ENCODE results near the gene FMN1.

Gene FMN1

GRCh38 chr15:32901192-32901591 is 293.3 kb downstream of the FMN1 start:
- no peak overlapping the region for H3K27ac ChIP-seq
- TF ChIP-seq CTCF (IDR thresholded peaks at IDR 0.05) = no peak
- H3K36me3 ChIP-seq = no peaks in the 10 kb centered on the region
- H3K9me3 ChIP-seq = no peaks in the 10 kb centered on the region
- no peaks in the 10 kb centered on the region for H3K4me1 ChIP-seq (ENCODE audit: control insufficient read depth in 1 of 2, insufficient read depth in 1 of 2, low read depth in 1 of 2, low read length in 1 of 2)
- H3K4me3 ChIP-seq (ENCODE audit: low read depth in 1 of 2, low read length in 1 of 2) = no peak overlapping the region
- no peaks in the 10 kb centered on the region for H3K27me3 ChIP-seq

- Histone ChIP-seq H3K36me3 (no peaks in the 10 kb centered on the region), H3K4me1 (ENCODE audit: control insufficient read depth in 1 of 2, insufficient read depth in 1 of 2, low read depth in 1 of 2, low read length in 1 of 2) (no peaks in the 10 kb centered on the region), H3K9me3 (no peaks in the 10 kb centered on the region), H3K4me3 (ENCODE audit: low read depth in 1 of 2, low read length in 1 of 2) (no peak overlapping the region), H3K27ac (no peak overlapping the region), H3K27me3 (no peaks in the 10 kb centered on the region)
- TF ChIP-seq CTCF (IDR thresholded peaks at IDR 0.05) = no peak
Measured at GRCh38 chr15:32899126-32899596, 295.4 kb downstream of the FMN1 start.

- Histone ChIP-seq H3K9me3 (no peaks in the 10 kb centered on the region), H3K27ac (no peak overlapping the region), H3K27me3 (no peaks in the 10 kb centered on the region), H3K36me3 (no peaks in the 10 kb centered on the region), H3K4me1 (ENCODE audit: control insufficient read depth in 1 of 2, insufficient read depth in 1 of 2, low read depth in 1 of 2, low read length in 1 of 2) (no peaks in the 10 kb centered on the region), H3K4me3 (ENCODE audit: low read depth in 1 of 2, low read length in 1 of 2) (no peak overlapping the region)
- no peak for TF ChIP-seq CTCF (IDR thresholded peaks at IDR 0.05)
Measured at GRCh38 chr15:32898414-32898813, 296.1 kb downstream of the FMN1 start.

- H3K4me3 ChIP-seq (ENCODE audit: low read depth in 1 of 2, low read length in 1 of 2) = no peak overlapping the region
- TF ChIP-seq CTCF (IDR thresholded peaks at IDR 0.05) = no peak
- H3K4me1 ChIP-seq (ENCODE audit: control insufficient read depth in 1 of 2, insufficient read depth in 1 of 2, low read depth in 1 of 2, low read length in 1 of 2) = no peaks in the 10 kb centered on the region
- no peaks in the 10 kb centered on the region for H3K9me3 ChIP-seq
- H3K27ac ChIP-seq = no peak overlapping the region
- H3K36me3 ChIP-seq = no peaks in the 10 kb centered on the region
- no peaks in the 10 kb centered on the region for H3K27me3 ChIP-seq
Measured at GRCh38 chr15:32893421-32893820, 301.1 kb downstream of the FMN1 start.

GRCh38 chr15:32889214-32889613 is 305.3 kb downstream of the FMN1 start:
- Histone ChIP-seq H3K4me1 (ENCODE audit: control insufficient read depth in 1 of 2, insufficient read depth in 1 of 2, low read depth in 1 of 2, low read length in 1 of 2) (no peaks in the 10 kb centered on the region), H3K4me3 (ENCODE audit: low read depth in 1 of 2, low read length in 1 of 2) (no peak overlapping the region), H3K27ac (no peak overlapping the region), H3K36me3 (no peaks in the 10 kb centered on the region), H3K9me3 (no peaks in the 10 kb centered on the region), H3K27me3 (no peaks in the 10 kb centered on the region)
- no peak for TF ChIP-seq CTCF (IDR thresholded peaks at IDR 0.05)

GRCh38 chr15:32888221-32888761 is 306.2 kb downstream of the FMN1 start:
- no peak overlapping the region for H3K4me3 ChIP-seq (ENCODE audit: low read depth in 1 of 2, low read length in 1 of 2)

More at GRCh38 chr15:32888221-32888761, 306.2 kb downstream of the FMN1 start:
- no peak for TF ChIP-seq CTCF (IDR thresholded peaks at IDR 0.05)
- no peaks in the 10 kb centered on the region for H3K36me3 ChIP-seq
- no peaks in the 10 kb centered on the region for H3K27me3 ChIP-seq
- H3K4me1 ChIP-seq (ENCODE audit: control insufficient read depth in 1 of 2, insufficient read depth in 1 of 2, low read depth in 1 of 2, low read length in 1 of 2) = no peaks in the 10 kb centered on the region
- no peaks in the 10 kb centered on the region for H3K9me3 ChIP-seq
- no peak overlapping the region for H3K27ac ChIP-seq
